Measurements from ENCODE around the gene PDE7B.
"Not testable (repeated sequence)": the region's sequence is repeated elsewhere in the genome, so short reads cannot be mapped to it uniquely, and the experiment has no call there.

Gene PDE7B

GRCh38 chr6:136077834-136078576, 226.5 kb downstream of the PDE7B start:
- DNase-seq: no peak

- DNase-seq: no peak
These were observed 228.4 kb downstream of the PDE7B start for GRCh38 chr6:136079701-136080565.

GRCh38 chr6:136083540-136083939, 232.0 kb downstream of the PDE7B start:
- no peak for DNase-seq

GRCh38 chr6:136084403-136084802, 232.9 kb downstream of the PDE7B start:
- DNase-seq: no peak

- DNase-seq: no peak
These were observed 234.0 kb downstream of the PDE7B start for GRCh38 chr6:136085370-136086115.

- peak; percentile 82 for DNase-seq
These were observed 235.2 kb downstream of the PDE7B start for GRCh38 chr6:136086686-136087085.

GRCh38 chr6:136087986-136088385, 236.5 kb downstream of the PDE7B start:
- no peak for DNase-seq

GRCh38 chr6:136088693-136089092, 237.2 kb downstream of the PDE7B start:
- no peak for DNase-seq

GRCh38 chr6:136089876-136090275, 238.4 kb downstream of the PDE7B start:
- DNase-seq: no peak

- no peak for DNase-seq
These were observed 239.4 kb downstream of the PDE7B start for GRCh38 chr6:136090929-136091328.

GRCh38 chr6:136092897-136093296, 241.4 kb downstream of the PDE7B start:
- DNase-seq: no peak

GRCh38 chr6:136093835-136094234, 242.3 kb downstream of the PDE7B start:
- no peak for DNase-seq

GRCh38 chr6:136094812-136095211, 243.3 kb downstream of the PDE7B start:
- DNase-seq: no peak

- DNase-seq: peak; percentile 26
These were observed 244.5 kb downstream of the PDE7B start for GRCh38 chr6:136095986-136096385.

- DNase-seq: no peak
These were observed 251.6 kb downstream of the PDE7B start for GRCh38 chr6:136102991-136103688.

- DNase-seq: no peak
These were observed 252.3 kb downstream of the PDE7B start for GRCh38 chr6:136103763-136104311.

- no peak for DNase-seq
These were observed 253.1 kb downstream of the PDE7B start for GRCh38 chr6:136104556-136104955.

GRCh38 chr6:136105797-136106196, 254.3 kb downstream of the PDE7B start:
- not testable (repeated sequence) for DNase-seq

- DNase-seq: no peak
These were observed 257.0 kb downstream of the PDE7B start for GRCh38 chr6:136108361-136108945.

GRCh38 chr6:136111831-136112230, 260.3 kb downstream of the PDE7B start:
- no peak for DNase-seq

- DNase-seq: no peak
These were observed 260.8 kb downstream of the PDE7B start for GRCh38 chr6:136112262-136112661.

GRCh38 chr6:136113736-136114173, 262.3 kb downstream of the PDE7B start:
- DNase-seq: peak; percentile 77

Data from right hindlimb (tissue), 1 donor.